Panc1 (cell line): Measurements from ENCODE around the gene MORN1. TPM values are rescaled to one million over a fixed set of nuclear protein-coding genes. Genes with fewer than 3 reads are reported as not detected.
A peak's percentile ranks its signal among the peaks of the same experiment; 100 is the strongest.
"Not testable (repeated sequence)": the region's sequence is repeated elsewhere in the genome, so short reads cannot be mapped to it uniquely, and the experiment has no call there.

Source experiments
- ATAC-seq: fragments of 200-7000 bp; cut with Tn5 transposase; 2 replicates; pipeline ENCODE4 v1.9.1; 2020; ENCODE audit warnings: mild to moderate bottlenecking, moderate library complexity
- Bru-seq: library from RNA; stranded (reverse); fragments of 400-500 nt; gene quantifications from one replicate; lab custom pipeline; 2021; lab: Mats Ljungman, UMichigan
- BruChase-seq, 2 experiments: library from RNA; stranded (reverse); fragments of 400-500 nt; gene quantifications; one replicate each; lab custom pipeline; 2021; lab: Mats Ljungman, UMichigan
- BruUV-seq: library from RNA; stranded (reverse); fragments of 400-500 nt; replicated peaks from 2 replicates; lab custom pipeline; 2021; lab: Mats Ljungman, UMichigan
- CTCF ChIA-PET: fragments of 300-600 bp; sonication (Branson Sonifier 250); formaldehyde crosslinking; loops from one replicate; lab custom pipeline; 2022; ENCODE audit warnings: antibody characterized with exemption; lab: Charles Lee
- POLR2A ChIA-PET: fragments of 300-600 bp; sonication (Branson Sonifier 250); formaldehyde crosslinking; loops from one replicate; lab custom pipeline; 2022; ENCODE audit warnings: antibody characterized with exemption; lab: Charles Lee
- DNase-seq: peaks from one replicate; pipeline ENCODE4 v3.0.0-alpha.2; 2010; ENCODE audit warnings: low read depth, low spot score
- H3K27ac ChIP-seq: 2 replicates; pipeline ENCODE4 v1.5.1; 2011; ENCODE audit warnings: mild to moderate bottlenecking, low read length, inconsistent platforms
- H3K27me3 ChIP-seq: fragments of 200-500 bp; sonication (Bioruptor generic); 2 replicates; pipeline ENCODE4 v1.6.0; 2014; ENCODE audit warnings: low read length, inconsistent platforms; ENCODE audit not compliant: control insufficient read depth, insufficient read depth
- H3K36me3 ChIP-seq: fragments of 200-500 bp; sonication (Bioruptor generic); 2 replicates; pipeline ENCODE4 v1.5.1; 2014; ENCODE audit warnings: inconsistent platforms, mild to moderate bottlenecking, low read length, moderate library complexity; ENCODE audit not compliant: control insufficient read depth, insufficient read depth
- H3K4me1 ChIP-seq: 2 replicates; pipeline ENCODE4 v1.5.1; 2011; ENCODE audit warnings: inconsistent platforms, mild to moderate bottlenecking, low read length, moderate library complexity; ENCODE audit not compliant: control insufficient read depth, insufficient read depth
- H3K4me3 ChIP-seq, 2 experiments: 2 replicates each; pipeline ENCODE4 v1.5.1; 2011 to 2012; ENCODE audit warnings: low read depth in 2 of 2, low read length in 2 of 2, mild to moderate bottlenecking in 2 of 2, inconsistent platforms in 1 of 2, moderate library complexity in 1 of 2
- H3K9me3 ChIP-seq: fragments of 200-500 bp; sonication (Bioruptor generic); 2 replicates; pipeline ENCODE4 v1.5.1; 2014; ENCODE audit warnings: low read depth, mild to moderate bottlenecking, inconsistent platforms, low read length, moderate library complexity; ENCODE audit not compliant: control insufficient read depth, insufficient read depth
- CTCF ChIP-seq: fragments of 450-650 bp; IDR thresholded peaks from 2 replicates; pipeline ENCODE4 v1.5.1; 2017; ENCODE audit warnings: mild to moderate bottlenecking
- POLR2AphosphoS5 ChIP-seq: IDR thresholded peaks from 2 replicates; pipeline ENCODE4 v1.6.1; 2012; ENCODE audit warnings: mild to moderate bottlenecking, low read depth, low read length, moderate library complexity
- REST ChIP-seq, 2 experiments: IDR thresholded peaks; 2 replicates each; pipeline ENCODE4 v1.6.1; 2011 to 2012; ENCODE audit warnings: low read depth in 2 of 2, control low read depth in 1 of 2, low read length in 1 of 2, mild to moderate bottlenecking in 1 of 2, moderate library complexity in 1 of 2; ENCODE audit not compliant: insufficient read depth in 1 of 2
- SIN3A ChIP-seq: IDR thresholded peaks from 2 replicates; pipeline ENCODE4 v1.6.1; 2012; ENCODE audit warnings: low read depth, mild to moderate bottlenecking, low read length, moderate library complexity, borderline replicate concordance; ENCODE audit not compliant: insufficient read depth
- TCF7L2 ChIP-seq: IDR thresholded peaks from 2 replicates; pipeline ENCODE4 v1.6.1; 2011; ENCODE audit warnings: mild to moderate bottlenecking, low read depth, low read length, inconsistent platforms
- in situ Hi-C: cut with HindIII; loops from 2 replicates; pipeline ENCODE4 v1.10.0; 2016; ENCODE audit warnings: low sequenced_read_pairs, low pct_unique_long_range_greater_than_20kb
- intact Hi-C: fragments of 100-400 bp; cut with micrococcal nuclease; formaldehyde crosslinking; loops from one replicate; pipeline ENCODE4 v1.10.0; 2022; ENCODE audit not compliant: unreplicated experiment
- long read RNA-seq: library from polyadenylated mRNA; unstranded; transcript quantifications from one replicate; pipeline ENCODE4 v2.0.0, GENCODE V29; 2021; ENCODE audit not compliant: unreplicated experiment
- polyA plus RNA-seq: library from polyadenylated mRNA; unstranded; fragments of >200 nt; gene quantifications from one replicate; pipeline ENCODE4 v1.2.1, GENCODE V29; 2012; ENCODE audit warnings: missing spikeins; ENCODE audit not compliant: insufficient read length
- total RNA-seq: library from RNA; stranded (reverse); gene quantifications from one replicate; pipeline ENCODE4 v1.2.1, GENCODE V29; 2021; ENCODE audit not compliant: unreplicated experiment

MORN1 gene
- total RNA-seq = 21.3 TPM
- 13.2 TPM for polyA plus RNA-seq
- percentile 52 among the genes with signal in this experiment for Bru-seq, nascent RNA
- percentile 61 among the genes with signal in this experiment for BruChase-seq, experiment 1, labeled RNA remaining after a 2-hour chase
- percentile 69 among the genes with signal in this experiment for BruChase-seq, experiment 2, labeled RNA remaining after a 6-hour chase
- long read RNA-seq, partial matches to known transcripts = 7 of 30 reads
- long read RNA-seq, other reads (novel, unspliced or antisense) = 22 of 30 reads

- Histone ChIP-seq H3K27ac (peak within 1 kb of the TSS; percentile 94), H3K27me3 (no peaks in the 10 kb centered on the region), H3K9me3 (no peaks in the 10 kb centered on the region), H3K36me3 (peaks cover 6% of the 10 kb centered on the region; the same call in 1 of the 2 replicates), H3K4me3 (peak within 1 kb of the TSS; percentile 69 to 99), H3K4me1 (peaks cover 26% of the 10 kb centered on the region)
- POLR2A ChIA-PET = interaction anchor here (0.5 to 0.6 kb wide), 3 partner anchors 76 to 194 kb away, joined by 3 to 6 read pairs (median 5); no protein-coding TSS in a partner anchor
- peak; percentile 98 for ATAC-seq
- BruUV-seq = no TSS peak
- in situ Hi-C loops (loop anchor here (10.0 kb wide), 1 partner anchor 196 kb away; the partner anchor contains the start of gene FAAP20), intact Hi-C loops (no loop called here)
- TF ChIP-seq SIN3A (peak; percentile 80; the same call in 1 of the 2 replicates), REST (IDR thresholded peaks at IDR 0.05; ENCODE audit: insufficient read depth in 1 of 2, low read depth in 2 of 2, low read length in 1 of 2) (0 out of 4 replicates have a peak, but pooled peaks of 1 of the 2 experiments have one; percentile 14), CTCF (no peak), POLR2AphosphoS5 (peak; percentile 74), TCF7L2 (no peak; the same call in 1 of the 2 replicates)
- CTCF ChIA-PET = interaction anchor here (0.6 to 1.4 kb wide), 4 partner anchors 10 to 196 kb away, joined by 3 to 6 read pairs (median 4); partner anchors contain the start of gene FAAP20
- peak; percentile 93 for DNase-seq
These were observed at the start of gene MORN1, which contains the start of gene RER1 for GRCh38 chr1:2391041-2391930. Gene MORN1, minus strand, starts transcription at chr1:2391554. Its CDS starts 21 bp downstream, at chr1:2391533. Gene RER1, plus strand, starts transcription at chr1:2391841. Its CDS starts 3,950 bp downstream, at chr1:2395791.

- BruUV-seq, H3K27ac ChIP-seq, H3K9me3 ChIP-seq, intact Hi-C loops, POLR2A ChIA-PET, CTCF ChIA-PET, DNase-seq, in situ Hi-C loops, H3K36me3 ChIP-seq, H3K27me3 ChIP-seq, H3K4me3 ChIP-seq, ATAC-seq: not testable (repeated sequence)
- H3K4me1 ChIP-seq = peaks cover 28% of the 10 kb centered on the region
These were observed 49.0 kb upstream of the MORN1 start for GRCh38 chr1:2440346-2440745.
